Mucosa of descending colon (tissue), 3 donors: ENCODE measurements around the gene ENGASE. TPM values are rescaled to one million over a fixed set of nuclear protein-coding genes. Genes with fewer than 3 reads are reported as not detected.

ENCODE experiments used
- ATAC-seq: fragments of 200-7000 bp; cut with Tn5 transposase; one replicate; pipeline ENCODE4 v1.9.1; 2020; ENCODE audit warnings: mild to moderate bottlenecking, moderate library complexity
- DNase-seq, 3 donors: peaks; one replicate each; pipeline ENCODE4 v3.0.0-alpha.2; 2020
- H3K36me3 ChIP-seq: fragments of 200-600 bp; one replicate; pipeline ENCODE4 v1.8.0; 2021; ENCODE audit warnings: low read depth, mild to moderate bottlenecking
- H3K4me1 ChIP-seq: fragments of 200-600 bp; one replicate; pipeline ENCODE4 v1.8.0; 2021; ENCODE audit warnings: low read depth, mild to moderate bottlenecking
- H3K4me3 ChIP-seq: fragments of 200-600 bp; one replicate; pipeline ENCODE4 v1.8.0; 2021; ENCODE audit warnings: mild to moderate bottlenecking
- H3K9me3 ChIP-seq: fragments of 200-600 bp; one replicate; pipeline ENCODE4 v1.8.0; 2021; ENCODE audit warnings: mild to moderate bottlenecking
- intact Hi-C, 2 donors: fragments of 100-400 bp; cut with DNase I in 1 of 2; cut with micrococcal nuclease in 1 of 2; formaldehyde crosslinking; loops; one replicate each; pipeline versions ENCODE4 v1.11.0 to v1.11.1; 2022; cut with DNase I, micrococcal nuclease
- total RNA-seq, 3 donors: library from RNA; stranded (reverse); fragmentation: NEBNext Ultra II Directional in 2 of 3; extraction: Animal tissue kit (Norgen Biotek cat#: 25700) in 2 of 3; gene quantifications; one replicate each; pipeline versions ENCODE4 v1.2.1 to v1.2.4, GENCODE V29; 2021 to 2023
- TF ChIP-seq, protein P1 (sequence below): fragments of 200-600 bp; IDR thresholded peaks from one replicate; pipeline ENCODE4 v1.8.0; 2022; ENCODE audit warnings: antibody characterized with exemption, mild to moderate bottlenecking
- donor health status: DM: no; HTN: no; CAD: no; lungs with moderate emphysema.
- donor health status: DM: no; HTN: no; CAD: no.
- donor health status: DM: no; HTN: yes; CAD: no.

Gene ENGASE
- total RNA-seq, 3 donors from 2014 or later: 89.6 to 160 (median 97.4) TPM

DNA sequence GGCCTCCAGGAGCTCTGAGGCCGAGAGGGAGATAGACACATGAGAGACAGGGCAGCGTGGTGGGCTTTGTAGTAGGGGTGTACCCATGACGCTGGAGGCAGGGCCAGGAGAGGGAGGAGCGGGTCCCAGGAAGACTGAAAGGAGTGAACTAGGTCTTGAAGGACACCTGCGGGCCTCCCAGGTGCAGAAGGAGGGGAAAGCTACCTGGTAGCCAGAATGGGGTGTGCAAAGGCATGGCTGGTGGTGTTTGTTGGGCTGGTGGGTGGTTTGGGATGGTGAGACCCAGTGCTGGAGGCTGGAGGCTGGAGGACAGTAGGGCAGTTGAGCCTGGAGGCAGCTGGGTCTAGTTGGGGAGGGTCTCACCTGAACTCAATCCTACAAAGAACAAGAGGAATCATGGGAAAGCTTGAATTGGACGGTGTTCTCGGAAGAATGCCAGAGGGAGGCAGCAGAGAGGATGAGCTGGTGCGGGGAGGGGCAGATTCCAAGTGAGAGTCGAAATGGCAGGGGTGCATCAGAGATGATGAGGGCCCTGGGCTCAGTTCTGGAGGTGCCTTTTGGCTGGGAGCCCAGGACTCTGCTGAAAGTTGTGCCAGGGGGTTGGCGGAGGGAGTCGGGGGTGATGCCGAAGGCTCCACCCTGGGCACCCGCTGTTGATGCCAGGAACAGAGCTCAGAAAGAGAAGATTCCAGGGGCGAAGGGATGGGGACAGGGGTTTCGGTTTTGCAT lies 29.5 kb upstream of the ENGASE start:
- Histone ChIP-seq H3K36me3 (no peaks in the 10 kb centered on the region), H3K4me3 (no peak overlapping the region), H3K4me1 (peaks cover 6% of the 10 kb centered on the region), H3K9me3 (no peaks in the 10 kb centered on the region)
- DNase-seq: peak in 1 of 3 donors; percentile 27
- TF ChIP-seq, protein P1, sequence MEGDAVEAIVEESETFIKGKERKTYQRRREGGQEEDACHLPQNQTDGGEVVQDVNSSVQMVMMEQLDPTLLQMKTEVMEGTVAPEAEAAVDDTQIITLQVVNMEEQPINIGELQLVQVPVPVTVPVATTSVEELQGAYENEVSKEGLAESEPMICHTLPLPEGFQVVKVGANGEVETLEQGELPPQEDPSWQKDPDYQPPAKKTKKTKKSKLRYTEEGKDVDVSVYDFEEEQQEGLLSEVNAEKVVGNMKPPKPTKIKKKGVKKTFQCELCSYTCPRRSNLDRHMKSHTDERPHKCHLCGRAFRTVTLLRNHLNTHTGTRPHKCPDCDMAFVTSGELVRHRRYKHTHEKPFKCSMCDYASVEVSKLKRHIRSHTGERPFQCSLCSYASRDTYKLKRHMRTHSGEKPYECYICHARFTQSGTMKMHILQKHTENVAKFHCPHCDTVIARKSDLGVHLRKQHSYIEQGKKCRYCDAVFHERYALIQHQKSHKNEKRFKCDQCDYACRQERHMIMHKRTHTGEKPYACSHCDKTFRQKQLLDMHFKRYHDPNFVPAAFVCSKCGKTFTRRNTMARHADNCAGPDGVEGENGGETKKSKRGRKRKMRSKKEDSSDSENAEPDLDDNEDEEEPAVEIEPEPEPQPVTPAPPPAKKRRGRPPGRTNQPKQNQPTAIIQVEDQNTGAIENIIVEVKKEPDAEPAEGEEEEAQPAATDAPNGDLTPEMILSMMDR: no peak
- no peak for ATAC-seq
- intact Hi-C loops: no loop called here

DNA sequence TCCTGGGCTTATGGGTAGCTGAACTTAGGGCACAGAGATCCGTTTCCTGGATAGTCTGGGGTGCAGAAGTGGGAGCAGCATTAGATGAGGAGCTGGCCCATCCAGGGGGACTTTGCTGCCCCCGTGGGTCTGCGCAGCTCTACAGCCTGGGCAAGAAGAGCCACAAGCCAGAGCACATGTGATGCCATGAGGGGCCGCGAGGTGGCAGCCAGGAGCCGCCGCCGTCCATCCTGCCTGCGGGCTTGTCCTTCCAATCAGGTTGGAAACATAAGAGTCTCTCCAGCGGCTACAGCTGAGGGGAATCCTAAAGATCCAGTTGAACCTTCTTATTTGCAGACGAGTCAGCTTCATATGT lies 28.8 kb upstream of the ENGASE start:
- intact Hi-C loops: no loop called here
- H3K4me1 ChIP-seq: peaks cover 6% of the 10 kb centered on the region
- no peaks in the 10 kb centered on the region for H3K9me3 ChIP-seq
- ATAC-seq (peak; percentile 83), DNase-seq (peak in 2 of 3 donors; percentile 80 to 83)
- no peaks in the 10 kb centered on the region for H3K36me3 ChIP-seq
- H3K4me3 ChIP-seq: no peak overlapping the region
- TF ChIP-seq, protein P1: peak; percentile 93

DNA sequence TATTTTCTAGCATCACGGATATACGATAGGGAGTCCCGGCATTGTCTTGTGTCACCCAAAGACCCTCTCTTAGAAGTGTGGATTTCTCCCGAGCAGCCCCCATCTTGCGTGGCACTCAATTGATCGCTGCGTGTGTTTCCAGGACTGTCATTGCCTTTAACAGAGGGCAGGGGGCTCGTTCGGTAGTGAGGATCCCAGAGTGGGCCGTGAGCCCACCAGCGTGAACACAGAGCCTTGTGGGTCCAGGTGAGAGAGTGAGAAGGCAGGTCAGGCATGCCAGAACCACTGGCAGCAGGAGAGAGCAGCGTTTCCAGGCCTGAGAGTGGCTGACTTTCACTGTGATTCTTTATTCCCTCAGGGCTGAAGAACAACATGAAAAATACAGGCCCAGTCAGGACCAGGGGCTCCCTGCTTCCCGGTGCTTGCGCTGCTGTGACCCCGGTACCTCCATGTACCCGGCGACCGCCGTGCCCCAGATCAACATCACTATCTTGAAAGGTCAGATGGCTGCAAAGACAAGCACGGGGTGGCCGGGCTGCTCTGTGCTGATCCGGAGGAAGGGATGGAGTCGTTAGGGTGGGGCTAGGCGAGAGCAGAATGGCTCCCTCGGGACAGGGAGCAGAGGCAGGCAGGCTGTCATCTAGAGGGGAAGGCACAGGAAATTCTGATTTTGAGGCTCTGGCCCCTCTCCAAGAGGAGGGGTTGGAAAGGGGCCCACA lies 28.3 kb upstream of the ENGASE start:
- Histone ChIP-seq H3K4me1 (peaks cover 6% of the 10 kb centered on the region), H3K36me3 (no peaks in the 10 kb centered on the region), H3K4me3 (no peak overlapping the region), H3K9me3 (no peaks in the 10 kb centered on the region)
- intact Hi-C loops: no loop called here
- TF ChIP-seq, protein P1: no peak
- ATAC-seq: no peak
- peak in 1 of 3 donors; percentile 24 for DNase-seq

DNA sequence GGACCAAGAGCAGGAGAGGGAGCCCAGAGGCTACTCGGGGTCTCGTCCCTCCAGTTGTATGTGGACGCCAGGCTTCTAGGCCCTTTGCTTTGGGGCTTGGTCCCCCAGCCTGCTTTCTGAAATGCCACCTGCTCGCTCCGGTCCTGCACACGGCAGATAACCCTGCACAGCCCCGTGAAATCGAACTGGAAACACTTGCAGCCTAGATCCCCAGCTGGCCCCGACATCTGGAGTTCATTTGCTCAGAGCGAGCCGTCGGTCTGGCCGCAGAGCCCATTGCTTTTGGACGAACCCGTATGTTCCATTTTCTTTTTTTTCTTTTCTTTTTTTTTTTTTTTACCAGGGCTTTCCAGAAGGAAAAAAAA lies 27.7 kb upstream of the ENGASE start:
- ATAC-seq (no peak), DNase-seq (peak in 1 of 3 donors; percentile 23)
- intact Hi-C loops: no loop called here

DNA sequence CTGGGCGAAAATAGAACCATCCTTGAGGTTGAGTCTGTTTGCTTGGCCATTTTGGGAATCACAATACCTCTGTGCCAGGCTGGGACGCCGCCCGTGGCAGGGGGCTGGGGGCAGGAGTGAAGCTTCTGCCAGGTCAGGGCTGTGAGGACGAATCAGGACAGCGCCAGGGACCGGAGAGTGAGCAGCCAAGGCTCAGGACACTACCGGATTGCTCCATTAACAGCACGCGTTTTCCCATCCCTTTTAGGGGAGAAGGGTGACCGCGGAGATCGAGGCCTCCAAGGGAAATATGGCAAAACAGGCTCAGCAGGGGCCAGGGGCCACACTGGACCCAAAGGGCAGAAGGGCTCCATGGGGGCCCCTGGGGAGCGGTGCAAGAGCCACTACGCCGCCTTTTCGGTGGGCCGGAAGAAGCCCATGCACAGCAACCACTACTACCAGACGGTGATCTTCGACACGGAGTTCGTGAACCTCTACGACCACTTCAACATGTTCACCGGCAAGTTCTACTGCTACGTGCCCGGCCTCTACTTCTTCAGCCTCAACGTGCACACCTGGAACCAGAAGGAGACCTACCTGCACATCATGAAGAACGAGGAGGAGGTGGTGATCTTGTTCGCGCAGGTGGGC lies 27.2 kb upstream of the ENGASE start:
- Histone ChIP-seq H3K36me3 (no peaks in the 10 kb centered on the region), H3K4me3 (no peak overlapping the region), H3K4me1 (peaks cover 2% of the 10 kb centered on the region), H3K9me3 (no peaks in the 10 kb centered on the region)
- peak in 1 of 3 donors; percentile 17 for DNase-seq
- TF ChIP-seq, protein P1: no peak
- intact Hi-C loops: no loop called here
- no peak for ATAC-seq

More for the DNA sequence above, 27.7 kb upstream of the ENGASE start:
- H3K9me3 ChIP-seq: no peaks in the 10 kb centered on the region
- no peaks in the 10 kb centered on the region for H3K36me3 ChIP-seq
- peaks cover 6% of the 10 kb centered on the region for H3K4me1 ChIP-seq
- H3K4me3 ChIP-seq: no peak overlapping the region
- TF ChIP-seq, protein P1: no peak
